Measurements from ENCODE around the gene CRYBB3.

DNA sequence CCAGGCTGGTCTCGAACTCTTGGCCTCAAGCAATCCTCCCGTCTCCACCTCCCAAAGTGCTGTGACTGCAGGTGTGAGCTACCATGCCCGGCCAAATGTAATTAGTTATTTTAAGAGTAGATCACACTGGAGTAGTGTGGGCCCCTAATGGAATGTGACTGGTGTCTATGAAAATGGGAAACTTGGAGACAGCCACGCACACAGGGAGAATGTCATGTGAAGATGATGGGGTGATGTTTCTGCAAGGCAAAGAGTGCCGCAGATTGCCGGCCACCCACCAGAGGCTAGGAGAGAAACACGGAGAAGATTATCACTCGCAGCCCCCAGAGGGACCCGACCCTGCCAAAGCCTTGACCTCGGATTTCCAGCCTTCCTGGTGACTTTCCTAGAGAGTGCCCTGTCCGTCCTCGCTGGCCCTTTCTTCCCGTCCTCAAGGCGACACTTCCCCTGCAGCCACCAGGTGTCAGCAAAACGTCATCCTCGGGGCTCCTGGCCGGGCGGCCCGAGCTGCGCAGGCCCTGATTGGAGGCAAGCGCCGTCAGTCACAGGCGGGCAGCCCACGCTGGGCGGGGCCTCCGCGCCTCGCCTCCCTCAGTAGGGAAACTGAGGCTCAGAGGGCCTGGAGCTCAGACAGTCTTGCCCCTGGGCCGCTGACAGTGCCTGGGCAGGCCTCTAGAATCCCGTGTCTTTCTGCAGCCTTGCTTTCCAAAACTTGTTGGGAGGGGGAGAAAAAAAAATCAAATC, 36.1 kb downstream of the CRYBB3 start:
- TF ChIP-seq, protein P1, sequence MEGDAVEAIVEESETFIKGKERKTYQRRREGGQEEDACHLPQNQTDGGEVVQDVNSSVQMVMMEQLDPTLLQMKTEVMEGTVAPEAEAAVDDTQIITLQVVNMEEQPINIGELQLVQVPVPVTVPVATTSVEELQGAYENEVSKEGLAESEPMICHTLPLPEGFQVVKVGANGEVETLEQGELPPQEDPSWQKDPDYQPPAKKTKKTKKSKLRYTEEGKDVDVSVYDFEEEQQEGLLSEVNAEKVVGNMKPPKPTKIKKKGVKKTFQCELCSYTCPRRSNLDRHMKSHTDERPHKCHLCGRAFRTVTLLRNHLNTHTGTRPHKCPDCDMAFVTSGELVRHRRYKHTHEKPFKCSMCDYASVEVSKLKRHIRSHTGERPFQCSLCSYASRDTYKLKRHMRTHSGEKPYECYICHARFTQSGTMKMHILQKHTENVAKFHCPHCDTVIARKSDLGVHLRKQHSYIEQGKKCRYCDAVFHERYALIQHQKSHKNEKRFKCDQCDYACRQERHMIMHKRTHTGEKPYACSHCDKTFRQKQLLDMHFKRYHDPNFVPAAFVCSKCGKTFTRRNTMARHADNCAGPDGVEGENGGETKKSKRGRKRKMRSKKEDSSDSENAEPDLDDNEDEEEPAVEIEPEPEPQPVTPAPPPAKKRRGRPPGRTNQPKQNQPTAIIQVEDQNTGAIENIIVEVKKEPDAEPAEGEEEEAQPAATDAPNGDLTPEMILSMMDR (conservative IDR thresholded peaks at IDR 0.05 in 1 of 2, IDR thresholded peaks at IDR 0.05 in 1 of 2; ENCODE audit: extremely low read depth in 1 of 2, insufficient read depth in 1 of 2, low read depth in 1 of 2, low read length in 2 of 2): peak; percentile 60 to 87
- TF ChIP-seq EZH2 (IDR thresholded peaks at IDR 0.05; ENCODE audit: borderline replicate concordance, low read length): no peak
